HG03060 (cell line): ENCODE measurements around the gene P4HB.
"Not testable (repeated sequence)": the region's sequence is repeated elsewhere in the genome, so short reads cannot be mapped to it uniquely, and the experiment has no call there.

Experiments
- ATAC-seq: cut with Tn5 transposase; IDR thresholded peaks from one replicate; pipeline ENCODE4 v1.9.1; 2021; ENCODE audit warnings: low read depth, moderate number of reproducible peaks; ENCODE audit not compliant: unreplicated experiment

Gene P4HB

GRCh38 chr17:81849457-81849856 lies 10.9 kb downstream of the P4HB start:
- ATAC-seq, result no peak

DNA sequence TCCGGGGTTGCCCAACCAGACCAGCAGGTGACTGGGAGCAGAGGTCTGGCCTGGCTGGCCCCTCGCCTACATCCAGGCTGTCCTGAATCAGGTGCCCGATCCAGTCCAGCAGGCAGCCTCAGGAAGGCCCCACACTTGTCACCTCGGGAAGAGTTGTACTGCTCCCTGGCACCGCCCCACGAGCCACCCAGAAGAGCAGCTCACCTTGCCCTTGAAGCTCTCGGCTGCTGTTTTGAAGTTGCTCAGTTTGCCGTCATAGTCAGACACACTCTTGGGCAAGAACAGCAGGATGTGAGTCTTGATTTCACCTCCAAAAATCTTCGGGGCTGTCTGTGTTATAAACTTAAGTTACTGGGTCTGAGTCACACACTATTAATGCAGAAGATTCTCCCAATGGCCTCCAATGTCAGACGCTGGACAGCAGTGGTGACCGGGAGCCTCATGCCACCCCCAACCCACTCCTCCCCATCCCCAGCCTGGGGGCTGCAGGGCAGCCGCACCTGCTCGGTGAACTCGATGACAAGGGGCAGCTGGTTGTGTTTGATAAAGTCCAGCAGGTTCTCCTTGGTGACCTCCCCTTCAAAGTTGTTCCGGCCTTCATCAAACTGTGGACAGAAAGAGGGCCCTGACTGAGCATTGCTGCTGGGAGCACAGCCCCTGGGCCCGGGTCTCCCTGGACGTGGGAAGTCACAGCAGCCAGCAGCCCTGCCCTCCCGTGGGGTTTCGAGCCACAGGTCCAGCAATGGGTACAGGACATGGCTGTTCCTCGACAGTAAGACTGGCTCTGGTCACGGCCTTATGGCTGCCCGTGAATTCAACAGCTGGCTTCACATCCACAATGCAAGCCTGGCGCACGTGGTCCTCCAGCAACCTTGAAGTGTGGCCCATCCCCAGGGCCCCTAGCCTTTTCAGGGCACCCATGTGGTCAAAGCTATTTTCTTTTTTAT lies 13.3 kb downstream of the P4HB start:
- no peak for ATAC-seq

- ATAC-seq, result no peak
Observed at GRCh38 chr17:81845881-81846742, 14.2 kb downstream of the P4HB start.

- no peak for ATAC-seq
Observed at GRCh38 chr17:81845361-81845760, 15.0 kb downstream of the P4HB start.

- ATAC-seq, result no peak
Observed at GRCh38 chr17:81844887-81845286, 15.4 kb downstream of the P4HB start.

DNA sequence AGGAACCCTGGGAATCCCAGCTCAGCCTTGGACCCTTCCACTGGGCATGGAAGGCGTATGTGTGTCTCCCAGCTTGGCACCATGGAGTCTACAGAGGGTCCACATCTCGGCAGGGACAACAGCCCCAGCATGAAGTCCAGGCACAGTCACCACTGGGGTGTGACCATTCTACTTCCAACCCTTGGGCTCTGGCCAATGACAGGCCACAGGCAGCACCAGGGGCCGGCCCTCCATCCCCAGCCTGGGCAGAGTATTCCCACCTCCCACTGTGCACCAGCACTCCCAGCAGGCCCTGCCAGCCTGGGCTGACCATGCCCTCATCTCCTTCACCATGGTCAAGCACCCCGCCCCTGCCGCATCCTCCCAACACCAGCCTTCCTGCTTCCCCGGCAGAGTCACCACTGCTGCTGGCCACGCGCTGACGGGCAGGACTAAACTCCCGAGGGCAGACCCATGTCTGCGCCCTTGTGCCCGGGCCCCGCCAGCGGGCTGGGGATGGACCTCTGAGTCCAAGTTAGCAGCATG lies 15.9 kb downstream of the P4HB start:
- ATAC-seq, result no peak

DNA sequence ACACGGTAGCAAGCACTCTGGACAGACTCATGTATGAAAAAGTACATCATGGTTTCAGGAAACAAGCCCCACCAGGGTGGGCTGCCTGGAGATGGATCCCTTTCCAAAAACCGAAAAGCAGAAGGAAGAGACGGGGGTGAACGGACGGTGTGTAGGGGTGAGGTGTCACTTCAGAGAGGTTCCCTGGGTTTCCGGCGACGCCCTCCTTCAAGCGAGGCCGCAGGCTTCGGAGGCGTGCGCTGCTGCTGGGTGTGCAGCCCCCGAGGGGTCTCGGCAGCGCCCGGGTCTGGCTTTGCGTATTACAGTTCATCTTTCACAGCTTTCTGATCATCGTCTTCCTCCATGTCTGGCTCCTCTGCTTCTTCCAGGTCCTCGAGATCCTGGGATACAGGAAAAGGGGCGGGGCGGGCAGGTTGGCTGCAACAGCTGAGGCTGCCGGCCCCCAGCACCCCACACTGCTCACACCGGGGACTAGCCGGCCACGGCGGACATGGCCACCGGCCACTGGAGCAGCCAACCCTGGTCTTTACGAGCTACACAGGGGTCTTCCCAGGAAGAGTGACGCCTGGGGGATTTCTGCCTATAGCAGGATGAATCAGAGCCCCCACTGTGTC lies 16.5 kb downstream of the P4HB start:
- ATAC-seq, result no peak

DNA sequence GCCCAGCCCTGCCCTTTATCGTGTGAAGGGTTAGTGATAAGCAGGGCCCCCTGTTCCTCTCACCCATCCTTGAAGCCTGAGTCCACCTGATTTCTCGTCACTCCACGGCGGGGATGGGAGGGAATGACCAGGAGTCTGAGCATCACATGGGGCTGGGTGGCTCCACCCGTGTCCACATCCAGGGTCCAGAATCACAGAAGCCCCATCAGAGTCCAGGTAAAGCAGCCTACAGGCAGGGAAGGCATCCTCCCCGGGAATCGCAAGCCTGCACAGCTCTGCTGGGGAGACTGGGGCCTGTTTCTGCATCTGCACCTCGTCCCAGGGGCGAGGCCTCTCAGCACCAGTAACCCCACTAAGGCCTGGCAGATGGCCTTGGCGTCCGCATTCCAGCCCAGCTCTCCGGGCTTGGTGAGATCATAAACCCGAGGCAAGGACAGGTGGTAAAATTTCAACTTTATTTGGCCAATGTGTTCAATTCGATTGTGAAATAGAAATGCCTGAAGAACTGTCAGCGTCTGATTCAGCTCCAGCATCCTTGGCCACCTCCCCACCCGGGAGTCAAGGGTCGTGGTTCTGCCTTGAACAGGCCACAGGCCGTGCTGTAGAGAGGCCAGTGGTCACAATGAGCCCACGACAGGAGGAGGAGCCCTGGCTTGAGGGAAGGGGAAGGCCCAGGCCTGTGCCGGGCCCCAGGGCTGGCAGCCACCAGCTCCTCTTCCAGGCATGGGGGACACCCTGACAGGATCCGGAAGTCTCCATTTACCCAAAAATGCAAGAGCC lies 17.4 kb downstream of the P4HB start:
- ATAC-seq, result no peak

DNA sequence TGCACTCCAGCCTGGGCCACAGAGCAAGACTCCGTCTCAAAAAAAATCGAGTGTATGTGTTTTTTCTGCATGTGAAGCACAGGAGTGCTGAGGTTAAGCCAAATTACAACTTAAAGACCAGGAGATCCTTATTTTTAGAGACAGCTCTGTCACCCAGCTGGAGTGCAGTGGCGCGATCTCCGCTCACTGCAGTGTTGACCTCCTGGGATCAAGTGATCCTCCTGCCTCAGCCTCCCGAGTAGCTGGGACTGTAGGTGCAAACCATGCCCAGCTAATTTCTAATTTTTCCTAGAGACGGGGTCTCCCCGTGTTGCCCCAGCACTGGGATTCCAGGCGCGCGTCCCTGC lies 18.0 kb downstream of the P4HB start:
- ATAC-seq, result no peak

DNA sequence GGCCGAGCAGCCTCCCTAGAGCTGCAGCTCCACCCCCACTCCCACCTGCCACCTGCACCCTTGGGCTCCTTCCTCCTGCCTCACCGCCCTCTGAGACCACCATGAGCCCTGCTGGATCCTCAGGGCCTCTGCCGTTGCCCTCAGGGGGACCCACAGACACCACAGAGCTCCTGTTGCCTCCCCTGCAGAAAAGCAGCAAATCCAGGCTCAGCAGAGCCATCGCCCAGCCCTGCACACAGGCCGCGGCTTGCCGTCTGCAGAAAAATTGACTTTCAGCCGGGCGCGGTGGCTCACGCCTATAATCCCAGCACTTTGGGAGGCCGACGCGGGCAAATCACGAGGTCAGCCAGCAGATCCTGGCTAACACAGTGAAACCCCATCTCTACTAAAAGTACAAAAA lies 18.5 kb downstream of the P4HB start:
- ATAC-seq, result no peak

DNA sequence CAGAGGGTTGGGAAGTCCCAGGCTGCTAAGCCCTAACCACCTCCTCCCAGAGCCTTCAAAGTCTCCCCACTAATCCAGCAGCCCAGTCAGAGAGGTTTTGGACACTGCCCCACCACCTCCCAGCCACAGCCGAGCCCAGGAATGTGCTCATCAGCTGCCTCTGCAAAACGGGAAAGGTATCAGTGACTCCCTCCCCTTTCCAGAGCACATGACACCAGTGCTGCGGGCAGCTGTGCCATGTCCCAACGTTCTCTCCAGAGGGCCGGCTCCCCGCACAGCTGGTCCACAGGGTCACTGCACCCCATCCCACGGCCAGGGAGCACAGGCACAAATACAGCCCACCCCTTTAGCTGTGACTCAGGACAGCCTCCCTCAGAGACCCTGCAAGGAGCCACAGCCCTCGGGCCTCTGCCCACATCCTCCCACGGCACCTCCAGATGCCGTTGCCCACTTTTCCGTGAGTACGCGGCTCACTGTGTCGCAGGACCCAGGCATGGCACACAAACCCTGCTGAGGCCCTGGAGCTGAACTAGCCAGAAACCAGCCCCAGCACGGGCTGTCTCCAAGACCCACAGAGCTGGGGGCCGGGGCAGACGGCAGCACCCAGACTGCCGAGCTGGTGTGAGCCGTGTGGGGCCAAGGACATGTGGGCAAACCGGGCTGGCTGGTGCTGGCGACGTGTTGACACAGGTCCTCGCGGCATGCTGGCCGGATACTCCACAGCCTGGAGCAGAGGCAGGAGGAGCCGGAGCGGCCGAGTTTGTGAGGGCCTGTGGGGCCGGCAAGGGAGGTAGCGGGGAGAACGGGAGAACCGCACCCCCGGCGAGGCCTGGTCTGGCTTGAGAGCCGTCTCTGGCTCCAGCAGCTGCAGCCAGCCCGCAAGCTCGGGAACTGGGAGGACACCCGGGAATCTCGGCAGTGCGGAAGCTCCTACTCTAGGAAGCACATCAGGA lies 19.2 kb downstream of the P4HB start:
- no peak for ATAC-seq

DNA sequence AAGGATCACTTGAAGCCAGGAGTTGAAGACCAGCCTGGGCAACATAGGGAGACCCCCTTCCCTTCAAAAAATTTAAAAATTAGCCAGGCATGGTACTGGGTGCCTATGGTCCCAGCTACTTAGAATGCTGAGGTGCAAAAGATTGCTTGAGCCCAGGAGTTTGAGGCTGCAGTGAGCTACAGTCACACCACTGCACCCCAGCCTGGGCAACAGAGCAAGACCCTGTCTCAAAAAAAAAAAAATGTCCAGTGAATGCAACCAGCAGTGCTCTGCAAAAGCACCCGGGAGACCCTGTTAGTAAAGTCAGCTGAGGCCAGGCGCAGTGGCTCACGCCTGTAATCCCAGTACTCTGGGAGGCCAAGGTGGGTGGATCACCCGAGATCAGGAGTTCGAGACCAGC lies 20.3 kb downstream of the P4HB start:
- not testable (repeated sequence) for ATAC-seq

- no peak for ATAC-seq
Observed at GRCh38 chr17:81839301-81839700, 21.0 kb downstream of the P4HB start.

DNA sequence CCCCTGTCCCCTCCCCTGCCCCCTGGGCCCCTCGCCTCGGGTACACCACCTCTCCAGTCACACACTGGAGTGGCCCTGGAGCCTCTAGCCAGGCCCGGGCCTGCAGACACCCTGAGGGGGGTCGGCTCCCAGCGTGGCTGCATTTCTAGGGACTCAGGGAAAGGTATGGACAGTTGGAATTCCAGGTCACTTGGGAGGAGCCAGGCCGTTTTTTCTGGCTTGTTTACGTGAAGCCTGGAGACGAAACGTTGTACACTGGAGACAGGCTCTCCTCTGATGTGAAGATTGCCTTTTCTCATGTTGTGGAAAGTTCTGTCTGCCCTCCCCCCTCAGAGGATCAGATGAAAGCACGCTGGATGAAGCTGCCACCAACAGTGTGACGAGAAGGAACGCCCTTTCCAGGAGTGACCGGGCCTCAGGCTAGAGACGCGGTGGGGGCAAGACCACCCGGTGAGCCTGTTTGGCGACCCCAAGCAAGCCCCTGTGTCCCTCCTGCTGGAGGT lies 21.5 kb downstream of the P4HB start:
- ATAC-seq, result no peak

GRCh38 chr17:81837641-81838040 lies 22.7 kb downstream of the P4HB start:
- no peak for ATAC-seq

DNA sequence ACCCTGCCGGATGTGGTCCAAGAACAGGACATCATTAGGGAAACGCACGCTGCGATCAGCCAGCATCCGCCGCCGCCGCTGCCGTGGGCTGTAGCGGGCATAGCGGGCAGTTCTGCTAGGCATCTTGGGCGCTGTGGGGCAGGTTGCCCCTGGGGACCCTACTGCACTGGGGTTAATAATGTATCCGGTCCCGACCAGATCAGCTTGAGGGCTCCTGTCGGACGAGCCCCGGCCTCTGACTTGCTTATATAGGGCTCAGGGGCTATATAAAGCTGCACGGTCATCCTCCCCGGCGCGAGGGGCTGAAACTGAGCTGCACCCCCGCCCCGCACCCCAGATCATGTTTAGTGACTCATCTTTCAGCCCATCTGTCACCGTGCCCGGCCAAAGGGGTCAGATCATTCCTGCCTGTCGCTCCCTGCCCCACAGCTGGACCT lies 25.5 kb downstream of the P4HB start, which contains the start of gene PPP1R27:
PPP1R27 (minus strand) TSS at position 220 of the 437 bp plus-strand sequence; CDS start at position 123, 97 bp downstream.
- no peak for ATAC-seq

DNA sequence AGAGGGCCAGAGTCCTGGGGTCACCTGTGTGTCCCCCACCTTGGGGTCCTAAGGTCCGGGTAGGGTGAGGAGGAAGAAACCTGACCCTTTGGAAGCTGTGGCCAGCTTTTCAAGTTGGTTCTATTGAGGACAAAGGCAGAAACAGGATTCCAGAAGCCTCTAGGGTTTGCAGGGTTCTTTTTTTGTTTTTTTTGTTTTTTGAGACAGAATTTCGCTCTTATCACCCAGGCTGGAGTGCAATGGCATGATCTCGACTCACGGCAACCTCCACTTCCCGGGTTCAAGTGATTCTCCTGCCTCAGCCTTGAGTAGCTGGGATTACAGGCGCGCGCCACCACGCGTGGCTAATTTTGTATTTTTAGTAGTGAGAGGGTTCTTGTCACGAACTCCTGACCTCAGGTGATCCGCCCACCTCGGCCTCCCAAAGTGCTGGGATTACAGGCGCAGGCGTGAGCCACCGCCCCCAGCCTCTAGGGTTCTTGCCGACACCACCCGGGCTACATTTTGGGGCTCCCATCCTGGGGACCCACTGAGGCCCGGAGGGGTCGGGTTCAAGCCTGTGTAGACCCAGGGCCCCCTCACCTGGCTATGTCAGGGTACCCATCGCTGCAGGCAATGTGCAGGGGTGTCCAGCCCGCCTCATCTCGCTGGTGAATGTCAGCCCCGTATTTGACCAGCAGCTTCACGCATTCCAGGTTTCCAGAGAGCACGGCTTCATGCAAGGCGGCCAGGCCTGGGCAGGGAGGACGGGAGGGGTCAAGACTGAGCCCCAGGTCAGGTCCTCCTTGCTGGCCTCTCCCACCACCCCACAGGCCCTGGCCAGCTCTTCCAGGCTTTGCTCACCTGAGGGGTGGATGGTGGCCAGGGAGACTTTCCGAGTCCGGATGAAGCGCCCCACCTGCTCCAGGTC lies 26.2 kb downstream of the P4HB start:
- no peak for ATAC-seq
